ENCODE results near the gene CACNA1A.
A peak's percentile ranks its signal among the peaks of the same experiment; 100 is the strongest.

Gene CACNA1A

DNA sequence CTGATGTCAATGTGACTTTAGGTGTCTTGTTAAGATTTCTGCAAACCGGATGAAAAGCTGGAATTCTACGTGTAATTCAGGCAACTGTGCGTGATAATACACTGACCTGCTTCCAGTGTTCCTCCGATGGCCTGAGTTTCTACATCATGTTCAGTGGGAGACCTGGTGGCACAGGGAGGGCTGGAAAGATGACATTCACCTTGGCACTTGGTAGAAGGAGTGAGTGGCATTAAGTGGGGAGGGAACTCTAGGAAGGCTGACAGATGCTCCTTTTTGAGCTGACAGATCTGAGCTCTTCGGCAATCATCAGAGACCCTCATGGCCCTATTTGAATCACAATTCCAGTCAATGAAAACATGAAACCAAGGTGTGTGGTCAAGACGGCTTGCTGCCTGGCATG, 4.0 kb downstream of the CACNA1A start:
- in situ Hi-C loops (cut with MboI; ENCODE audit: low pct_unique_long_range_greater_than_20kb, low sequenced_read_pairs) = no loop called here
- DNase-seq = no peak

DNA sequence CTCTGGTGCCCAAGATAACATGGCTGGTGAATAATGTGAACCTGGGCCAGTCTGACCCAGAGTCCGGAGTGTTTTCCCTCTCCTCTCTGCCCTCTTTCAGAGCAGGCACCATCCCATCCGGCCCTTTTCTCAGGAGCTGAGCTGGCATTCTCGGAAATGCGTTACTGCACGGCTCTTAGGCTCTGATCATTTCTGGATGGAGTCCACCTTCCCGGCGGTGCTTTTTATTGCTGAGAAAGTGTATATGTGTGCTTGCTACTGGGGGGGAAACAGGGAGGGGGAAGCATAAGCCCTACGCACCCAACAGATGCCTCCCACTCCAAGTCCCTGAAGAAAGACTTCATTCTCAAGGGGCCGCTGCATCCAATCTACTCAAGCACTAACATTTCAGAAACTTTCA, 6.6 kb downstream of the CACNA1A start:
- DNase-seq = no peak
- in situ Hi-C loops (cut with MboI; ENCODE audit: low pct_unique_long_range_greater_than_20kb, low sequenced_read_pairs) = no loop called here

DNA sequence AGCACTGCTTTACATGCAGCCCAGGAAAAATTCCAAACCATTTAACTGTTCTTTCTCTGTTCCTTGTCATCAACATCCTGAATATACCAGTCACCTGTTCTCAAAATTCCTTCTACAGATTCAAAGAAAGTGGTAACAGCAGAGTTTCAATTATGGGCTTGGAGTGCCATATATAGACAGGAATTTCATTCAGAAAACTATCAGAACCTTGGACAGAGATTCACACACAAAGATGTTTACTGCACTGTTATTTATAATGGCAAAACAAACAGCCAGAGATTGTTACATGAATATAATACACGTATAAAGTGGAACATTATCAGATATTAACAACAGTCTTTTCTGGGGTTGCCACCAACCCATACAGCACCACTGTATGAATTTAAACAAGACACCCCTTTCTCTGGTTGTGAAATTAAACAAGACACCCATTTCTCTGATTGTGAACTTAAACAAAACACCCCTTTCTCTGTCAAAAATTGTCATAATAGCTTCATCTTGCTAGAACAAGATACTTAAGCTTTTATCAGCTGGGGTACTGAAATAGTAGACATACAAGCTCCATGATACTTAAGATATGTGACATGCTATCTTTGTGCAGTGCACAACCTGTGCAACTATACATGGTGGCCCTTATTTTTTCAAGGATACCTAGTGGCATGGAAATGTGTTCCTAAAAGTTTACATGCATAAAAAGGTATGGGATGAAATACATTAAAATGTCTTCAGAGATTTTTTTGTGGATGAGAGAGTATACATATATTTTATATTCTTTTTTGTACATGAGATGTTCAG, 12.6 kb downstream of the CACNA1A start:
- in situ Hi-C loops (cut with MboI; ENCODE audit: low pct_unique_long_range_greater_than_20kb, low sequenced_read_pairs) = no loop called here

DNA sequence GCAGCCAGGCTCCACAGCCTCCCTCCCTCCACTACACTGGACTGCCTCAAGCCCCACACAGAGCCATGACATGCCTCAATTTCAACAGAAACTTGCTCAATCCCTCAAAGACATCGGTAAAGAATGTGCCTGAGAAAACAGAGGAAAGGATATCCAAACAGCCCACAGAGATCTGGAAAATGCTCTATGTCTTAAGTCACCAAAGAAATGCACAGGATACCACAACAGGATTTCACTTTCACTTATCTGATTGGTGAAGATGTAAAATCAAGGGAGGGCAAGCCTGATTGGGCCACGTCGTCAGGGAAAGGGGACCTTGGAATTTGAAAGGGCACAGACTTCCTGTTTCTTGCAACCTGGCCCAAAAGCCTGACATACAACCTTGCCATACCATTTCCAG, 14.2 kb downstream of the CACNA1A start:
- in situ Hi-C loops (cut with MboI; ENCODE audit: low pct_unique_long_range_greater_than_20kb, low sequenced_read_pairs) = no loop called here

More for the DNA sequence above, 12.6 kb downstream of the CACNA1A start:
- no peak for DNase-seq

DNA sequence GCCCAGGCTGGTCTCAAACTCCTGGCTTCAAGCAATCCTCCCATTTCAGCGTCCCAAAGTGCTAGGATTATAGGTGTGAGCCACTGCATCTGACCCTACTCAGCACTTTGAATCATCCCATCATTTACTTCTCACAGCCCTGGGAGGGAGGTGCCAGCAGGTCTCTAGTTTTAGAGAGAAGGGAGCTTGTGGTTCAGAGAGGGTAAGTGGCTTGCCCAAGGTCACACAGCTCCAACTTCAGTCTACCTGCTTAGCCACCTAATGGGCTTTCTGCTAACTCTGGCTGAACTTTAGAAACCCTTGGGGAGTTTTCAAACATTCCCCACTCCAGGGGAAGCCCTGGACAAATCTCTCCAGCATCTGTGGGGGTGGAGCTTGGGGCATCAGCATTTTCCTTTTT, 18.3 kb downstream of the CACNA1A start:
- in situ Hi-C loops (cut with MboI; ENCODE audit: low pct_unique_long_range_greater_than_20kb, low sequenced_read_pairs) = no loop called here
- DNase-seq = no peak

More for the DNA sequence above, 14.2 kb downstream of the CACNA1A start:
- no peak for DNase-seq

DNA sequence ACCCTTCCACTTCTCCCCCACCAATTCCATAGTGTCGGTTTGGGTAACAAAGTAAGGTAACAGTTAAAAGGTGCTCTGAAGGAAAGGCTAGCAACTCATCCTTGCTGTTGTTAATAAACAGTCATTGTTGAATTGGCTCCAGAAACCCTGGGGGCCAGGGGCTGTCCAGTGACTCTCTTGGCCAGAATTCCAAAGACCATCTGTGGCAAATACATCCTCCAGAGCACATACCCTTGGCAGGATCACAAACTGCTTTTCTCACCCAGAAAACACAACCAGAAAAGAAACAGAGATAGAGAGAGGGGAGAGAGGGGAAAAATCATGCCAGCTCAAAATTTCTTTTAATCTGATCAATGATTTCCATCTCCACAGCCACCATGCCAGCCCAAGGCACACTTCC, 22.1 kb downstream of the CACNA1A start:
- in situ Hi-C loops (cut with MboI; ENCODE audit: low pct_unique_long_range_greater_than_20kb, low sequenced_read_pairs) = no loop called here
- no peak for DNase-seq

DNA sequence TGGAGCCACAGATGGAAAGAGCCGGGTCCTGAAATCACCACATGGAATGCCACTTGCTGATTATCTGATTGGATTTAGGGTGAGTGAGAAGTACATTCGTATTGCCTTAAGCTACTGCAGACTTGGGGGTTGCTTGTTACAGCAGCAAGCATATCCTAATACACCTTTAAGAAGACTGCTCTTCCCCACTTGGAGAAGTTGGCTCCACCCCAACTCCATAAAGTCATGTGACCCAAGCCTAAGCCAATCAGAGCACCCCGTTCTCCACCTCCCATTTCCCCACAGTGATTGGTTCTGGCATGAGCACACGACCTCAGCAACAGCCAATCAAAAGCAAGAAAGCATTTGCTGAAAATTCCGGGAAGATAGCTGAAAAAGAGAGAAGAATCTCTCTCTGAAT, 23.1 kb downstream of the CACNA1A start:
- in situ Hi-C loops (cut with MboI; ENCODE audit: low pct_unique_long_range_greater_than_20kb, low sequenced_read_pairs) = no loop called here
- DNase-seq = no peak

DNA sequence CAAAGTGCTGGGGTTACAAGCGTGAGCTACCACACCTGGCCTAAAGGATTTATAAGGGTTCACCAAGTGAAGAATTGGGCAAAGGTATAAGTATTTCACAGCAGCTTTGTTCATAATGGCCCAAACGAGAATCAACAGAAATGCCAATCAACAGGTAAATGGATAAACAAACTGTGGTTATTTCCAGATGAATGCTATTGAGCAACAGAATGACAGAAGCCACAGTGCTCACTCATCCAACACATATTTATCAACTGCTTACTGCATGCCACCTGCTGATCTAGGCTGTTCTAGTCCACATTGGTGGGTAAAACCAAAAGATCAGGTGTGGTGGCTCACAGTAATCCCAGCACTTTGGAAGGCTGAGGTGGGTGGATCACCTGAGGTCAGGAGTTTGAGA, 27.7 kb downstream of the CACNA1A start:
- in situ Hi-C loops (cut with MboI; ENCODE audit: low pct_unique_long_range_greater_than_20kb, low sequenced_read_pairs) = no loop called here
- no peak for DNase-seq

DNA sequence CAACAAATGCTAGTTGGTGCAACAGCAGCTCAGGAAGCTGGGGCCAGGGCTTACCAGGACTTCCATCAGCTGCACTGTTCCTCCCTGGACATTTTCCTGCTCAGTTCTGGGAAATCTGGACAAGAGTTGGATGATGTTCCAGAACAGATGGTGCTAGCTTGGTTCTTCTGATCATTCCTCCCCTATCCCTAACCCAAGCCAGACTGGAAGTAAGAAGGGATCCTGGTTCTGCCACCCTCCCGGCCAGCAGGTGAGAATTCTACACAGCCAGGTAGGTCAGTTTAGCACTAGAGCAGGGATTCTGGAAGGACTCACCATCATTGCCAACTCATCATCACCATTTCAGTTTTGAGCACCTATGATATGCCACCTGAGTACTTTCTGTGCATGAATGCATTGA, 30.2 kb downstream of the CACNA1A start:
- DNase-seq = no peak
- in situ Hi-C loops (cut with MboI; ENCODE audit: low pct_unique_long_range_greater_than_20kb, low sequenced_read_pairs) = no loop called here

DNA sequence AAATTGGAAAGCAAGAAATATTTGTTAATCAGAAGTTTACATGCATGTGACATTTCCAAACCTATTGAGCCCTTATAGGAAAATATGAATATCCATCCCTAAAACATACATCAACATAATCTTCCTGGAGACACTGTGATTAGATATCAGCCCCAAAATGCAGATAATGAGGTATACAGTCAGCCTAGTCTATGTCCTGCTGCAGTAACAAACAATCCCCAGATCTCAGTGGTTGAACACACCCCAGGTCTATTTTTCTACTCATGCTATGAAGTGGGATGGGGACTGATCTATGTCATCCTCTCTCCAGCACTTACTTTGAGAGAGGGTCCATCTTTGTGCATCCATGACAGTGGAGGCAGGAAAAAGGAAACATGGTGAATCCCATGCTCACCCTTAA, 31.2 kb downstream of the CACNA1A start:
- DNase-seq = no peak
- in situ Hi-C loops (cut with MboI; ENCODE audit: low pct_unique_long_range_greater_than_20kb, low sequenced_read_pairs) = no loop called here

DNA sequence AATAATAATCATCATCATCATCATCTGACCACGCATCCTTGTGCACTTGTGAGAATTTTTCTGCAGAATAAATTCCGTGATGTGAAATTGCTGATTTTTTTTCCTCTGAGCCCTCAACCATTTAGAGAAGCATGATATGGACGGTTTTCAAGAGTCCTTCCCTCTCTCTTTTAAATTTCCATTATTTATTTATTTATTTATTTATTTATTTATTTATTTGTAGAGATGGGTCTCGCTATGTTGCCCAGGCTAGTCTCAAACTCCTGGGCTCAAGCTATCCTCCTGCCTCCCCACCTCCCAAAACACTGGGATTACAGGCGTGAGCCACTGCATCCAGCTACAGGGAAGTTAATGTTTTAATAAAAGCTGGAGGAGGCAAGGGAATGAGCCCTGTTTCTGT, 39.6 kb downstream of the CACNA1A start:
- in situ Hi-C loops (cut with MboI; ENCODE audit: low pct_unique_long_range_greater_than_20kb, low sequenced_read_pairs) = no loop called here
- DNase-seq = no peak

DNA sequence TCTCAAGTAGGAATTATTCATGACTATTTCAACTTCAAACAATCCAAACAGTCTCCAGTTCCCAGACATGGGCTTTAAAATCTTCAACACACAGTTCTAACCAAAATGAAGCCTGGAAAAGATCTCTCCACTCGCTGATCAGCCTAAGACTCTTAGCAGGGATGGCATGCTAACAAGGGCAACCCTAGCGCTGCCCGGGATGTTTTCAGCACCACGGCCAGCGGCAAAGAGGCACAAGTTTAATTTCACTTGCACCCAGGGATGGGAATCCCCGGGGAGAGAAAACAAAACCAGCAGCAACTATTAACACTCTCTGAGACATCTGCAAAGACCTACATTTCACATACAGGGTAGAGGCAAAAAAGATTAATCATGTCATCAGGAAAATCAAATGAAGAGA, 43.0 kb downstream of the CACNA1A start:
- in situ Hi-C loops (cut with MboI; ENCODE audit: low pct_unique_long_range_greater_than_20kb, low sequenced_read_pairs) = no loop called here
- DNase-seq = peak; percentile 15

DNA sequence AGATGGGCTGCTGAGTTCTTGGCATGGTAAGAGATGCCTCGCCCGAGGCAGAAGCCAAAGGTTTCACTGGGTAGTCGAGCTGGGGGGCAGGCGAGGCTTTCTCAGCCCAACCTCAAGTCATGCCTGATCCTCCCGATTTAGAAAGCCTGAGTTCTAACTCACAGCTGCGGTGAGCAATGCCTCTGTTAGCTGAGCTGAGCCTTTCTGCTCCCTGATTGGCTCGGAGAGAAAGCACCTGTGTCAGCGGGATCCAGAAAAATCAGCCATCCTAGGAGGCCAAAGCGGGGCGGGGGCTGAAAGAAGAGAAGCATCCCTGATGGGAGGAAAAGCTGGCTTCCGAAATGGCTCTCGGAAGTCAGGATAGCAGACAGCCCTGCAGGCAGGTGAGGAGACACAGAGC, 44.7 kb downstream of the CACNA1A start:
- in situ Hi-C loops (cut with MboI; ENCODE audit: low pct_unique_long_range_greater_than_20kb, low sequenced_read_pairs) = no loop called here

DNA sequence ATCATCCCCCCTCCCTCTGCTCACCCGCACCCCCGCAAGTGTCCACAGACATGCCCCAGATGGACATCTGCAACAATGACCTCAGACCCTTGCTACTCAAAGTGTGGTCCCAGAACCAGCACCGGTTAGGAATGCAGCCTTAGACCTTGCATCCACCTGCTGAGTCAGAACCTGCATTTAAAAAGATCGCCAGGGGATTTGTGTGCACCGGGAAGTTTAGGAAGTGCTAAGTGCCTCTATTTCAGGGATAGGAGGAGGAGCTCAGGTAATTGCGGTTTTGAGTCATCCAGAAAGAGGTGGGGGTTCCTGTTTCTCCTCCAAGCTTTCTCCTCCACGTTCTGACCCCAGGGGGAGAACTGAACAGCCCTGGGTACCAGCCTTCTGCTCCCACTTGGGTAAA, 46.2 kb downstream of the CACNA1A start:
- DNase-seq = no peak
- in situ Hi-C loops (cut with MboI; ENCODE audit: low pct_unique_long_range_greater_than_20kb, low sequenced_read_pairs) = no loop called here

More for the DNA sequence above, 44.7 kb downstream of the CACNA1A start:
- no peak for DNase-seq

DNA sequence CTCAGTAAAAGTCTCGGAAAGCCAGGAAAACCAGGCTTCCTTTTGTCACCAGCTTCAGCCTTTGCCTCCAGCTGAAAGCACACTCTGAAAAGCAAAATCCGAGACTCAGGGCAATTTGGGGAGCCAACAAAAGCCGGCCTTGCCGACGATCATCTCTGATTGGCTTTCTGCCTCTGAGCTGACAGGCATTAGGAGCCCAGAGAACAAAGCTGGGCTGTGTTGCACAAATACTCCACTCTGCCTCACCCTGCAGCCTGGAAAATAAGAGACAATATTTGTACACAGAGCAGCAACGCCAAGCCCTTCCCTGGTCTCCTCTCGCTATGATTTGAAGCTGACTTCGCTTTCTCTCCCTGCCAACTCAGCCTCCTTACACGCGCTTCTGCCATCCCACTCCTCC, 46.9 kb downstream of the CACNA1A start:
- in situ Hi-C loops (cut with MboI; ENCODE audit: low pct_unique_long_range_greater_than_20kb, low sequenced_read_pairs) = no loop called here
- no peak for DNase-seq

DNA sequence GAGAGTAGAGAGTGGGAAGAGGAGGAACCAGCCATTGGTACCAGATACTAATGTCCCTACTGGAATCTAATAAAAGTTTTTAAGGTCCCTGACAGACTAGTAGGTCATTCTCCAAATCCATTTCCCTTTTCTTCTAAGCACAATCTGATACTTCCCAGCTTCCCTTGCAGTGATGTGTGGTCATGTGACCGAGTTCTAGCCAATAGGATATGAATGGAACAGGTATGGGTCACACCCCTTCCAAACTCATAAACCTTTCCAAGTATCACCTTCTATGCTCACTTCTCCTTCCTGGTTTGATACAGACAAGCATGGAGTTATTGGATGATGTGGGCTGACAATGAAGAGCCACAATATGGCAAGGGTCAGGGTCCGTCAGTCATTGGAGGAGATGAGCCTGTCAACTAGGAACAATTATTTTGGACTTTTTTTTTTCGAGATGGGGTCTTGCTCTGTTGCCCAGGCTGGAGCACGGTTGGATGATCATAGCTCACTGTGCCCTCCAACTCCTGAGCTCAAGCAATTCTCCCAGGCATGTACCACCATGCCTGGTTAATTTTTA, 54.8 kb downstream of the CACNA1A start:
- in situ Hi-C loops (cut with MboI; ENCODE audit: low pct_unique_long_range_greater_than_20kb, low sequenced_read_pairs) = no loop called here
- no peak for DNase-seq

DNA sequence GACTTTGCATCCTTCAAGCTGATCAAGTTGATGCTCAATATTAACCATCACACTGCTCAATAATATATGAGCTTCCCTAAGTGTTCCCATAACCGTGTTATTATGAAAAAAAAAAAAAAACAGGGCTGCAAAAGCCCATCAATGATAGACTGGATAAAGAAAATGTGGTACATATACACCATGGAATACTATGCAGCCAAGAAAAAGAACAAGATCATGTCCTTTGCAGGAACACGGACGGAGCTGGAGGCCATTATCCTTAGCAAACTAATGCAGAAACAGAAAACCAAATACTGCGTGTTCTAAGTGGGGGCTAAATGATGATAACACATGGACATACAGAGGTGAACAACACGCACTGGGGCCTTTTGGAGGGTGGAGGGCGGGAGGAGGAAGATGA, 58.3 kb downstream of the CACNA1A start:
- in situ Hi-C loops (cut with MboI; ENCODE audit: low pct_unique_long_range_greater_than_20kb, low sequenced_read_pairs) = no loop called here
- no peak for DNase-seq

DNA sequence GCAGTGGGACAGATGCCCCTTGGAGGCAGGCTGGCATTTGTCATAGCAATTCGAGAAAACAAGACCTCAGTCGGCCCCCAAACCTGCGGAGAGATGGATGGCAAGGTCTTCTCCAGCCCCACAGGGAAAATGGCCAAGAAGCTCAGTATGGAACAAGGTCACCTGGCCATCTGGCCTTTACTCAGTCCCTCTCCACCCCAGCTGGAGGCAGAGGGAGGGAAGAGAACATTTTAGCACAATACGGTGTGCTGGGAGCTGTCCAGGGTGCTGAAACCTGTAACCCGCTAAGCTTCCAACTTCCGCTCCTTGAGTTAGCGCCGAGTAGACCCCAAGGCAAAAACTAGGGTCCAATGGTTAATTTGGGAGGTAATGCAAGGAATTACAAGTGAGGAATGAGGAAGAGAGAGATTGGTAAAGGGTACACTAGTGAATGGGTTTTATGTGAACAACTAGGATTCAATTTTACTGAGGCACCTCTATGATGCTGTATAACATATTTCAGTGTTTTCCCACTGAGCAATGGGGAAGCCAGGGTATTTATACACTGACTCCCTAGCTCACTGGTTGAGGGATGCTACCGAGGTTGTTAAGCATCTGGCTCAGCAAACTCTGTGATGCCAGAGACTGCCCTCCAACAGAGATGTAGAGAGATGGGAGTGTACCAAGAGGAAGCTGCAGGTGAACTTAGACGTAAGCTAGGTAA, 64.3 kb downstream of the CACNA1A start:
- DNase-seq = peak; percentile 50
- in situ Hi-C loops (cut with MboI; ENCODE audit: low pct_unique_long_range_greater_than_20kb, low sequenced_read_pairs) = no loop called here

DNA sequence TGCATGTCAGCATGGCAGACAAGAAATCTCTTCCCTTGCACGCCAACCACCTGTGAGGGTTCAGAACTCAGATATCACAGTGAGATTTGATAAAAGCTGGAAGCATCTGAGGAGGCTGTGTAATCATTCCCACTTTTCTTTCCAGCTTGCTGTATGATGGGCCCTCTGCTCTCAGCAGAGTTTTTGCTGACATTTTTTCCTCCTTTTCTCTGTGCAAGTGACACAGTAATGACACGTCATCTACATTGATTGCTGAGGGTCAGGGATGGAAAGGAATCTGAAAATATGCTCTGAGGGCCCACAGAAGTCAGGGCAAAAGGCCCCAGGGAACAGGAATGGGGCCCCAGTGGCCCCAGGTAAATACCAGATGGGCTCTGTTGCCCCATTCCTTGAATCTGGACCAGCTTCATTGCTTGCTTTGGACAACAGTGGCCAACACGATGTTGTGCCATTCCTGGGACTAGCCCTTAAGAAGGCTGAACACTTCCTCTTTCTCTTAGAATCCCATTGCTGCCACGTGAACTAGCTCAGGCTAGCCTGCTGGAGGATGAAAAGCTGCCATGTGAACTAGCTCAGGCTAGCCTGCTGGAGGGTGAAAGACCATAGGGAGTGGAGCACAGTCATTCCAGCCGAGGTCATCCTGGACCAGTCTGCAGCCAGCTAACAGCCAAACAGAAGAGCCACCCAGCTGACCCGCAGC, 68.2 kb downstream of the CACNA1A start:
- in situ Hi-C loops (cut with MboI; ENCODE audit: low pct_unique_long_range_greater_than_20kb, low sequenced_read_pairs) = no loop called here
- DNase-seq = peak; percentile 18

DNA sequence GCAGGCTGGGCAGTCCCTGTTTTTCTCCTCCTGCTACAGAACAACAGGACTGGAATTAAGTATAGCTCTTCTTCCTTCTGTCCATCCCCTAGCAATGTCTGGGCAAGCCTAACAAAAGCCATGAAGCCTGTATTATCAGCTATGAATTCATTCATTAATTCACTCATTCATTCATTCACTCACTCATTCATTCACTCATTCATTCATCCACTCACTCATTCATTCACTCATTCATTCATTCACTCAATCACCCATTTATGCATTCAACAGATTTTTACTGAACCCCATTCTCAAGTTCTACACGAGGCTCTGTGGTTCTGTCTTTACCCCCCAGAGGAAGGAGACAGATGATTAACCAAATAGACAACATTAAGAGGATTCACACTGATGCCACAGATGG, 69.9 kb downstream of the CACNA1A start:
- in situ Hi-C loops (cut with MboI; ENCODE audit: low pct_unique_long_range_greater_than_20kb, low sequenced_read_pairs) = no loop called here
- no peak for DNase-seq

Measured in KBM-7 (cell line).